ENCODE results near the gene HACE1.

GRCh38 chr6:104698979-104699378 is 160.7 kb downstream of the HACE1 start:
- TF ChIP-seq CTCF (IDR thresholded peaks at IDR 0.05; ENCODE audit: low read depth, low read length) = no peak
- no peak for TF ChIP-seq POLR2A (IDR thresholded peaks at IDR 0.05; ENCODE audit: extremely low read depth, insufficient read length)
- no peak for TF ChIP-seq MAX (IDR thresholded peaks at IDR 0.05; ENCODE audit: low read depth, low read length)
- TF ChIP-seq MYC (IDR thresholded peaks at IDR 0.05; ENCODE audit: low read depth, low read length) = no peak

All from NB4 (cell line).